Liver (tissue), 3 donors: ENCODE measurements around the gene RELB.

Source experiments
- EGR1 ChIP-seq, 2 donors: IDR thresholded peaks; 2 replicates each; pipeline ENCODE4 v1.6.1; 2016 to 2018; ENCODE audit warnings: antibody characterized with exemption in 2 of 2, low read depth in 2 of 2
- FOXA1 ChIP-seq: IDR thresholded peaks from 2 replicates; pipeline ENCODE4 v1.6.1; 2016; ENCODE audit warnings: antibody characterized with exemption
- GABPA ChIP-seq, 2 donors: IDR thresholded peaks in 1 of 2; conservative IDR thresholded peaks in 1 of 2; 2 replicates each; pipeline ENCODE4 v1.6.1; 2016; ENCODE audit warnings: antibody characterized with exemption in 2 of 2, mild to moderate bottlenecking in 1 of 2, moderate library complexity in 1 of 2
- HNF4A ChIP-seq, 2 donors: conservative IDR thresholded peaks; 2 replicates each; pipeline ENCODE4 v1.6.1; 2016; ENCODE audit warnings: antibody characterized with exemption in 2 of 2, mild to moderate bottlenecking in 2 of 2
- JUND ChIP-seq, 2 donors: IDR thresholded peaks; 2 replicates each; pipeline ENCODE4 v1.6.1; 2016; ENCODE audit warnings: antibody characterized with exemption in 2 of 2
- MAX ChIP-seq: IDR thresholded peaks from 2 replicates; pipeline ENCODE4 v1.6.1; 2016; ENCODE audit warnings: antibody characterized with exemption
- NR2F2 ChIP-seq: IDR thresholded peaks from 2 replicates; pipeline ENCODE4 v1.6.1; 2016; ENCODE audit warnings: antibody characterized with exemption
- RAD21 ChIP-seq, 2 donors: IDR thresholded peaks; 2 replicates each; pipeline ENCODE4 v1.6.1; 2016; ENCODE audit warnings: antibody characterized with exemption in 2 of 2, mild to moderate bottlenecking in 2 of 2
- TAF1 ChIP-seq: conservative IDR thresholded peaks from 2 replicates; pipeline ENCODE4 v1.6.1; 2016; ENCODE audit warnings: antibody characterized with exemption, mild to moderate bottlenecking
- ZBTB33 ChIP-seq: IDR thresholded peaks from 2 replicates; pipeline ENCODE4 v1.6.1; 2016; ENCODE audit warnings: antibody characterized with exemption
- TF ChIP-seq, protein P1 (sequence below): fragments of 150-350 bp; IDR thresholded peaks from 2 replicates; pipeline ENCODE4 v1.5.1; 2017; ENCODE audit warnings: improper control_type of control experiment, low read depth, low read length; ENCODE audit not compliant: missing input control
- TF ChIP-seq, protein P2 (sequence below): IDR thresholded peaks from 2 replicates; pipeline ENCODE4 v1.6.1; 2016; ENCODE audit warnings: antibody characterized with exemption, mild to moderate bottlenecking
- donor health status: healthy.
- donor health status: healthy.

GRCh38 chr19:44990459-44990858 lies 10.8 kb upstream of the RELB start:
- TF ChIP-seq RAD21 (IDR thresholded peaks at IDR 0.05) (no peak), JUND (IDR thresholded peaks at IDR 0.05) (no peak), TAF1 (no peak), GABPA (IDR thresholded peaks at IDR 0.05 in 1 of 2, conservative IDR thresholded peaks at IDR 0.05 in 1 of 2) (no peak), FOXA1 (no peak), EGR1 (IDR thresholded peaks at IDR 0.05; ENCODE audit: low read depth in 2 of 2) (no peak), HNF4A (conservative IDR thresholded peaks at IDR 0.05) (no peak), ZBTB33 (no peak), MAX (no peak), NR2F2 (no peak)
- TF ChIP-seq, protein P1, sequence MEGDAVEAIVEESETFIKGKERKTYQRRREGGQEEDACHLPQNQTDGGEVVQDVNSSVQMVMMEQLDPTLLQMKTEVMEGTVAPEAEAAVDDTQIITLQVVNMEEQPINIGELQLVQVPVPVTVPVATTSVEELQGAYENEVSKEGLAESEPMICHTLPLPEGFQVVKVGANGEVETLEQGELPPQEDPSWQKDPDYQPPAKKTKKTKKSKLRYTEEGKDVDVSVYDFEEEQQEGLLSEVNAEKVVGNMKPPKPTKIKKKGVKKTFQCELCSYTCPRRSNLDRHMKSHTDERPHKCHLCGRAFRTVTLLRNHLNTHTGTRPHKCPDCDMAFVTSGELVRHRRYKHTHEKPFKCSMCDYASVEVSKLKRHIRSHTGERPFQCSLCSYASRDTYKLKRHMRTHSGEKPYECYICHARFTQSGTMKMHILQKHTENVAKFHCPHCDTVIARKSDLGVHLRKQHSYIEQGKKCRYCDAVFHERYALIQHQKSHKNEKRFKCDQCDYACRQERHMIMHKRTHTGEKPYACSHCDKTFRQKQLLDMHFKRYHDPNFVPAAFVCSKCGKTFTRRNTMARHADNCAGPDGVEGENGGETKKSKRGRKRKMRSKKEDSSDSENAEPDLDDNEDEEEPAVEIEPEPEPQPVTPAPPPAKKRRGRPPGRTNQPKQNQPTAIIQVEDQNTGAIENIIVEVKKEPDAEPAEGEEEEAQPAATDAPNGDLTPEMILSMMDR: no peak
- TF ChIP-seq, protein P2, sequence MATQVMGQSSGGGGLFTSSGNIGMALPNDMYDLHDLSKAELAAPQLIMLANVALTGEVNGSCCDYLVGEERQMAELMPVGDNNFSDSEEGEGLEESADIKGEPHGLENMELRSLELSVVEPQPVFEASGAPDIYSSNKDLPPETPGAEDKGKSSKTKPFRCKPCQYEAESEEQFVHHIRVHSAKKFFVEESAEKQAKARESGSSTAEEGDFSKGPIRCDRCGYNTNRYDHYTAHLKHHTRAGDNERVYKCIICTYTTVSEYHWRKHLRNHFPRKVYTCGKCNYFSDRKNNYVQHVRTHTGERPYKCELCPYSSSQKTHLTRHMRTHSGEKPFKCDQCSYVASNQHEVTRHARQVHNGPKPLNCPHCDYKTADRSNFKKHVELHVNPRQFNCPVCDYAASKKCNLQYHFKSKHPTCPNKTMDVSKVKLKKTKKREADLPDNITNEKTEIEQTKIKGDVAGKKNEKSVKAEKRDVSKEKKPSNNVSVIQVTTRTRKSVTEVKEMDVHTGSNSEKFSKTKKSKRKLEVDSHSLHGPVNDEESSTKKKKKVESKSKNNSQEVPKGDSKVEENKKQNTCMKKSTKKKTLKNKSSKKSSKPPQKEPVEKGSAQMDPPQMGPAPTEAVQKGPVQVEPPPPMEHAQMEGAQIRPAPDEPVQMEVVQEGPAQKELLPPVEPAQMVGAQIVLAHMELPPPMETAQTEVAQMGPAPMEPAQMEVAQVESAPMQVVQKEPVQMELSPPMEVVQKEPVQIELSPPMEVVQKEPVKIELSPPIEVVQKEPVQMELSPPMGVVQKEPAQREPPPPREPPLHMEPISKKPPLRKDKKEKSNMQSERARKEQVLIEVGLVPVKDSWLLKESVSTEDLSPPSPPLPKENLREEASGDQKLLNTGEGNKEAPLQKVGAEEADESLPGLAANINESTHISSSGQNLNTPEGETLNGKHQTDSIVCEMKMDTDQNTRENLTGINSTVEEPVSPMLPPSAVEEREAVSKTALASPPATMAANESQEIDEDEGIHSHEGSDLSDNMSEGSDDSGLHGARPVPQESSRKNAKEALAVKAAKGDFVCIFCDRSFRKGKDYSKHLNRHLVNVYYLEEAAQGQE: no peak
